Measurements from ENCODE around the gene SKAP2.

Gene SKAP2

GRCh38 chr7:26726051-26726450 lies 138.3 kb downstream of the SKAP2 start:
- Histone ChIP-seq H3K9me3 (no peaks in the 10 kb centered on the region), H3K4me3 (ENCODE audit: low read depth, low read length) (no peak overlapping the region), H3K36me3 (no peaks in the 10 kb centered on the region), H3K4me1 (no peaks in the 10 kb centered on the region), H3K27me3 (peaks cover 30% of the 10 kb centered on the region)
- no peak for DNase-seq
- no peak for TF ChIP-seq CTCF (IDR thresholded peaks at IDR 0.05; ENCODE audit: low read depth, low read length)

DNA sequence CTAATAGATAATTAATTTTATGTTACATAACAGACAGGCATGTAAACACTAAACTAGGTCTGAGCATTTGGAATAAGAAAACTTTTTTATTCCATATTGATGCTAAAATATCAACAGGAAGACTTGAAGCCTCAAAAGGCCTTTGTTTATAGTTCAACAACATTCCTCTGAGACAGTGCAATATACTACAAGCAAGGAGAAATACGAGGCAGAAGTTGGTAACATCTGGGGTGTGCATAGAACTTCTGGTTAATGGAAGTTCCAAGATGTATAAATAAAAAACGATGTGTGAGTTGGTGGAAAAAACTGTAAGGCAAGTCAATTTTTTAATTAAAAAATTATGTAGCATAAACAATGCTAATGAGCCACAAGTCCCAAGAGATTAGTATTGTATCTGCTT lies 139.6 kb downstream of the SKAP2 start:
- H3K4me1 ChIP-seq, result no peaks in the 10 kb centered on the region
- H3K36me3 ChIP-seq, result no peaks in the 10 kb centered on the region
- H3K9me3 ChIP-seq, result no peaks in the 10 kb centered on the region
- H3K27me3 ChIP-seq, result peaks cover 24% of the 10 kb centered on the region
- DNase-seq, result no peak
- TF ChIP-seq CTCF (IDR thresholded peaks at IDR 0.05; ENCODE audit: low read depth, low read length), result no peak
- no peak overlapping the region for H3K4me3 ChIP-seq (ENCODE audit: low read depth, low read length)

DNA sequence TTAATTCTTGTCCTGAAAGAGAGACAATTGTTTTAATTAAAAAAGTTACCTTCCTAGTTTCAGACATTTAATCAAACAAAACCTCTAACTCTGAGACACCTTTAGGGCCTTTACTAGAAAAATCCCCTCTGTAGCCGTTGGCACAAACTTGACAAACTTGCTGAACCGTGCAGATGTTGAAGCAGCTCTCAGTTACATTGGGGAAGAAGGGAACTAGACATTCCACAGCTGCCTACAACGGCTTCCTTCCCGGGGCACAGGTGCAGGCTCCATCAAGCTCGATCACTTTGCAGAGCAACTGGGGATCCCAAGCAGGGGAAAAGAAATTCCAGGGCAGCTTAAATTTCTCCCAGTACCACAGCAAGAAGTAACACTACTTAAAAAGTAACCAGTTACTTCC lies 141.3 kb downstream of the SKAP2 start:
- no peak for DNase-seq
- no peaks in the 10 kb centered on the region for H3K4me1 ChIP-seq
- peaks cover 19% of the 10 kb centered on the region for H3K27me3 ChIP-seq
- H3K9me3 ChIP-seq, result no peaks in the 10 kb centered on the region
- H3K4me3 ChIP-seq (ENCODE audit: low read depth, low read length), result no peak overlapping the region
- no peak for TF ChIP-seq CTCF (IDR thresholded peaks at IDR 0.05; ENCODE audit: low read depth, low read length)
- H3K36me3 ChIP-seq, result no peaks in the 10 kb centered on the region

DNA sequence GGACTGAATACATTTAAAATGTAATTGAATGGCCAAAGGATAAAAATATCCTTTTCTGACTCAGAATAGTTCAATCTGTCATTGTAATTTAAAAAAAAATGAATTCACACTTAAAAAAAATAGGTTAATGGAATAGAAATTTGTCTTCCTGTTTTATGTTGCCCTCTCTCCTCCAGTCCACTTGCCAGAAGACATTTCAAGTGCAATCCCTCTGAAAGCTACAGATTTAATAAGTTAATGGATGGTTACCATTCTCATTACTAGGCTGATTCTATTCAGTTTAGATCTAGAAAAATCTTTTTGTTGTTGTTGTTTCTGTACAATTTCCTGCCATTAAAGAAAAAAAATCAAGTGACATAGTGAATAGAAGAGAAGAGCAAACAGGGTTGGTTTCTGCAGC lies 142.9 kb downstream of the SKAP2 start:
- no peaks in the 10 kb centered on the region for H3K9me3 ChIP-seq
- H3K27me3 ChIP-seq, result peaks cover 8% of the 10 kb centered on the region
- DNase-seq, result no peak
- TF ChIP-seq CTCF (IDR thresholded peaks at IDR 0.05; ENCODE audit: low read depth, low read length), result no peak
- no peaks in the 10 kb centered on the region for H3K36me3 ChIP-seq
- no peak overlapping the region for H3K4me3 ChIP-seq (ENCODE audit: low read depth, low read length)
- H3K4me1 ChIP-seq, result no peaks in the 10 kb centered on the region

DNA sequence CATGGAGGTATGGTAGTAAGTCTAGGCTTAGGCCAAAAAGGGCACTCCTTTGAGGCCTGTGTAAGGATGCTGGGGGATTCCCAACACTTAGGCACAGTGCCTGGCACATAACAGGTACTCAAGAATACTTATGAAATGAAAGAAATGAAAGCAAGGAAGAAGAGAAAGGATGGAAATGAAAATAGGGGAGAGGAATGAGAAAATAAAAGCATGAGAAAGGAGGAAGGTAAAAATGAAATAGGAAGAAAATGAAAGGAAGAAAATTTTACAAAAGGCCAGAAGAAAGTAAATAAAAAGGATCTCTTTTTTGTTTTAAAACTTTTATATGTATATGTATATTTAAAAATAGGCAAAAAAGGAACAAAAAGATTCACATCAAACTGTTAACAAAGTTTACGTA lies 146.3 kb downstream of the SKAP2 start:
- H3K9me3 ChIP-seq, result no peaks in the 10 kb centered on the region
- H3K4me1 ChIP-seq, result no peaks in the 10 kb centered on the region
- DNase-seq, result no peak
- no peaks in the 10 kb centered on the region for H3K36me3 ChIP-seq
- H3K4me3 ChIP-seq (ENCODE audit: low read depth, low read length), result no peak overlapping the region
- TF ChIP-seq CTCF (IDR thresholded peaks at IDR 0.05; ENCODE audit: low read depth, low read length), result no peak
- H3K27me3 ChIP-seq, result peaks cover 8% of the 10 kb centered on the region

- H3K4me1 ChIP-seq, result no peaks in the 10 kb centered on the region
- peaks cover 3% of the 10 kb centered on the region for H3K27me3 ChIP-seq
- DNase-seq, result no peak
- no peaks in the 10 kb centered on the region for H3K9me3 ChIP-seq
- H3K36me3 ChIP-seq, result no peaks in the 10 kb centered on the region
- H3K4me3 ChIP-seq (ENCODE audit: low read depth, low read length), result no peak overlapping the region
- TF ChIP-seq CTCF (IDR thresholded peaks at IDR 0.05; ENCODE audit: low read depth, low read length), result no peak
Observed at GRCh38 chr7:26714438-26714837, 150.0 kb downstream of the SKAP2 start.
